ENCODE data around the gene ATP9A.

DNA sequence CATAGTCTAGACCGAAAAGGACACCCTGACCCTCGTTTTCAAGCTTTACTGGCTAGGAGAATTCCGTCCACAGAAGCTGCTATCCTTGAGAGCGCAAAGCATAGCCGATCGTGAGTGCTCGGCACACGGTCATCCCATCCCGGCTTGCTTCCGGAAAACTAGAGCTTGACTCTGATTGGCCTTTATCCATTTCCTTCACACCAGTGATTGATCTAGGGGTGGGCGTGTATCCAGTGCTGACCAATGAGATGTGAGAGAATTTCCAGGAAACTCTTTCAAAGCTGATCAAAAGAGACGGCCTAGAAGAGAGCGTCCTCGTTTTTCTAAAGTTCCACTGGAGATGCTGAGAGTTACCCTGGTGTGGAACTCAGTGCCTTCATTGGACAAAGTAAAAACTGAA, 184.7 kb downstream of the ATP9A start:
- TF ChIP-seq, protein P1, sequence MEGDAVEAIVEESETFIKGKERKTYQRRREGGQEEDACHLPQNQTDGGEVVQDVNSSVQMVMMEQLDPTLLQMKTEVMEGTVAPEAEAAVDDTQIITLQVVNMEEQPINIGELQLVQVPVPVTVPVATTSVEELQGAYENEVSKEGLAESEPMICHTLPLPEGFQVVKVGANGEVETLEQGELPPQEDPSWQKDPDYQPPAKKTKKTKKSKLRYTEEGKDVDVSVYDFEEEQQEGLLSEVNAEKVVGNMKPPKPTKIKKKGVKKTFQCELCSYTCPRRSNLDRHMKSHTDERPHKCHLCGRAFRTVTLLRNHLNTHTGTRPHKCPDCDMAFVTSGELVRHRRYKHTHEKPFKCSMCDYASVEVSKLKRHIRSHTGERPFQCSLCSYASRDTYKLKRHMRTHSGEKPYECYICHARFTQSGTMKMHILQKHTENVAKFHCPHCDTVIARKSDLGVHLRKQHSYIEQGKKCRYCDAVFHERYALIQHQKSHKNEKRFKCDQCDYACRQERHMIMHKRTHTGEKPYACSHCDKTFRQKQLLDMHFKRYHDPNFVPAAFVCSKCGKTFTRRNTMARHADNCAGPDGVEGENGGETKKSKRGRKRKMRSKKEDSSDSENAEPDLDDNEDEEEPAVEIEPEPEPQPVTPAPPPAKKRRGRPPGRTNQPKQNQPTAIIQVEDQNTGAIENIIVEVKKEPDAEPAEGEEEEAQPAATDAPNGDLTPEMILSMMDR (IDR thresholded peaks at IDR 0.05), result no peak
- TF ChIP-seq POLR2A (IDR thresholded peaks at IDR 0.05), result no peak
